Breast epithelium (tissue), 4 donors: ENCODE data around the gene ATG16L1. TPM values are rescaled to one million over a fixed set of nuclear protein-coding genes. Genes with fewer than 3 reads are reported as not detected.

Source experiments
- DNase-seq, 2 donors: peaks; one replicate each; pipeline ENCODE4 v3.0.0-alpha.2; 2019; ENCODE audit warnings: low spot score in 2 of 2
- H3K27ac ChIP-seq, 2 donors: fragments of 200-600 bp; sonication (generic) in 1 of 2; one replicate each; pipeline ENCODE4 v1.5.1; 2016 to 2019; ENCODE audit warnings: mild to moderate bottlenecking in 1 of 2
- H3K27me3 ChIP-seq, 2 donors: fragments of 200-600 bp; sonication (generic) in 1 of 2; one replicate each; pipeline versions ENCODE4 v1.5.1 to v1.6.0; 2017 to 2019; ENCODE audit warnings: control low read depth in 1 of 2, mild to moderate bottlenecking in 1 of 2
- H3K36me3 ChIP-seq: fragments of 200-600 bp; one replicate; pipeline ENCODE4 v1.5.1; 2019
- H3K4me1 ChIP-seq, 2 donors: fragments of 200-600 bp; sonication (generic); one replicate each; pipeline ENCODE4 v1.5.1; 2016 to 2019; ENCODE audit warnings: control low read depth in 1 of 2
- H3K4me3 ChIP-seq, 3 donors: fragments of 200-600 bp; sonication (generic); 1 replicate in 2 of 3; 2 replicates in 1 of 3; pipeline ENCODE4 v1.5.1; 2016 to 2019; ENCODE audit warnings: mild to moderate bottlenecking in 3 of 3, moderate library complexity in 2 of 3
- H3K9me3 ChIP-seq, 2 donors: fragments of 200-600 bp; sonication (generic) in 1 of 2; one replicate each; pipeline ENCODE4 v1.5.1; 2016 to 2019; ENCODE audit warnings: control low read depth in 1 of 2
- CTCF ChIP-seq, 3 donors: fragments of 450-650 bp; IDR thresholded peaks; one replicate each; pipeline ENCODE4 v1.5.1; 2016 to 2017; ENCODE audit warnings: antibody characterized with exemption in 3 of 3, mild to moderate bottlenecking in 3 of 3, moderate library complexity in 3 of 3
- POLR2A ChIP-seq: fragments of 450-650 bp; IDR thresholded peaks from one replicate; pipeline ENCODE4 v1.6.1; 2016; ENCODE audit warnings: antibody characterized with exemption, mild to moderate bottlenecking, moderate library complexity
- POLR2AphosphoS5 ChIP-seq, 3 donors: sonication (generic); formaldehyde crosslinking; IDR thresholded peaks; one replicate each; pipeline ENCODE4 v1.6.1; 2017; ENCODE audit warnings: antibody characterized with exemption in 3 of 3
- intact Hi-C: fragments of 100-400 bp; cut with DNase I; formaldehyde crosslinking; loops from one replicate; pipeline ENCODE4 v1.15.1; 2023; ENCODE audit warnings: low total_unique reads
- total RNA-seq, 3 donors: library from RNA; depleted of rRNA; stranded (reverse); fragments of >200 nt; gene quantifications; one replicate each; pipeline ENCODE4 v1.1.0, GENCODE V29; 2016

Gene ATG16L1
- total RNA-seq, 3 donors from 2014 or later: 19.5 to 61.9 (median 46.0) TPM

- DNase-seq: no peak
- intact Hi-C loops: no loop called here
- TF ChIP-seq CTCF (IDR thresholded peaks at IDR 0.05): no peak
- TF ChIP-seq POLR2A: no peak
- no peak for TF ChIP-seq POLR2AphosphoS5 (IDR thresholded peaks at IDR 0.05)
- Histone ChIP-seq H3K4me3 (no peak overlapping the region), H3K27ac (no peak overlapping the region), H3K36me3 (peaks cover 19% of the 10 kb centered on the region), H3K27me3 (no peaks in the 10 kb centered on the region), H3K4me1 (no peaks in the 10 kb centered on the region), H3K9me3 (no peaks in the 10 kb centered on the region)
Measured at GRCh38 chr2:233278921-233279320, 27.4 kb downstream of the ATG16L1 start.

GRCh38 chr2:233280114-233280693, 28.7 kb downstream of the ATG16L1 start:
- no peak for DNase-seq
- no peak overlapping the region for H3K4me3 ChIP-seq
- no peaks in the 10 kb centered on the region for H3K9me3 ChIP-seq
- H3K27me3 ChIP-seq: no peaks in the 10 kb centered on the region
- no peaks in the 10 kb centered on the region for H3K4me1 ChIP-seq
- intact Hi-C loops: no loop called here
- H3K36me3 ChIP-seq: peaks cover 13% of the 10 kb centered on the region
- H3K27ac ChIP-seq: peak overlapping the region in 1 of 2 donors; percentile 8
- TF ChIP-seq POLR2A: no peak
- TF ChIP-seq POLR2AphosphoS5 (IDR thresholded peaks at IDR 0.05): no peak
- TF ChIP-seq CTCF (IDR thresholded peaks at IDR 0.05): no peak

- Histone ChIP-seq H3K27ac (no peak overlapping the region), H3K27me3 (no peaks in the 10 kb centered on the region), H3K4me3 (no peak overlapping the region), H3K9me3 (no peaks in the 10 kb centered on the region), H3K36me3 (peaks cover 10% of the 10 kb centered on the region), H3K4me1 (no peaks in the 10 kb centered on the region)
- intact Hi-C loops: no loop called here
- TF ChIP-seq POLR2A: no peak
- no peak for TF ChIP-seq CTCF (IDR thresholded peaks at IDR 0.05)
- no peak for TF ChIP-seq POLR2AphosphoS5 (IDR thresholded peaks at IDR 0.05)
- no peak for DNase-seq
Measured at GRCh38 chr2:233281553-233281952, 30.1 kb downstream of the ATG16L1 start.

- Histone ChIP-seq H3K27ac (no peak overlapping the region), H3K4me3 (no peak overlapping the region), H3K36me3 (peaks cover 10% of the 10 kb centered on the region), H3K4me1 (no peaks in the 10 kb centered on the region), H3K27me3 (no peaks in the 10 kb centered on the region), H3K9me3 (no peaks in the 10 kb centered on the region)
- intact Hi-C loops: no loop called here
- no peak for TF ChIP-seq CTCF (IDR thresholded peaks at IDR 0.05)
- TF ChIP-seq POLR2AphosphoS5 (IDR thresholded peaks at IDR 0.05): no peak
- TF ChIP-seq POLR2A: no peak
- DNase-seq: no peak
Measured at GRCh38 chr2:233281992-233282603, 30.6 kb downstream of the ATG16L1 start.

GRCh38 chr2:233285921-233286320, 34.4 kb downstream of the ATG16L1 start:
- Histone ChIP-seq H3K36me3 (peaks cover 10% of the 10 kb centered on the region), H3K4me1 (no peaks in the 10 kb centered on the region), H3K27me3 (no peaks in the 10 kb centered on the region), H3K9me3 (no peaks in the 10 kb centered on the region), H3K27ac (no peak overlapping the region), H3K4me3 (no peak overlapping the region)
- TF ChIP-seq CTCF (IDR thresholded peaks at IDR 0.05) (no peak), POLR2AphosphoS5 (IDR thresholded peaks at IDR 0.05) (no peak), POLR2A (no peak)
- intact Hi-C loops: no loop called here
- no peak for DNase-seq
